GM12878 (cell line): ENCODE results near the gene TAF6. TPM values are rescaled to one million over a fixed set of nuclear protein-coding genes. Genes with fewer than 3 reads are reported as not detected.

Source experiments
- BRCA1 ChIP-seq: IDR thresholded peaks from 2 replicates; pipeline ENCODE4 v1.6.1; 2011; ENCODE audit warnings: low read depth, low read length, improper control_type of control experiment
- EP300 ChIP-seq, 2 experiments: fragments of 150-350 bp in 1 of 2; IDR thresholded peaks; 2 replicates each; pipeline ENCODE4 v1.6.1; 2011 to 2012; ENCODE audit warnings: low read depth in 2 of 2, low read length in 2 of 2, borderline replicate concordance in 1 of 2, improper control_type of control experiment in 1 of 2, inconsistent platforms in 1 of 2; ENCODE audit not compliant: control insufficient read depth in 1 of 2
- PML ChIP-seq: IDR thresholded peaks from 2 replicates; pipeline ENCODE4 v1.6.1; 2012; ENCODE audit warnings: low read length, inconsistent platforms
- PRDM15 ChIP-seq: fragments of 450-650 bp; formaldehyde crosslinking; IDR thresholded peaks from 2 replicates; pipeline ENCODE4 v1.4.0; 2020; ENCODE audit warnings: mild to moderate bottlenecking, moderate library complexity
- SIX5 ChIP-seq: IDR thresholded peaks from 2 replicates; pipeline ENCODE4 v1.6.1; 2011; ENCODE audit warnings: mild to moderate bottlenecking, low read depth, low read length, moderate library complexity; ENCODE audit not compliant: severe bottlenecking
- USF2 ChIP-seq: IDR thresholded peaks from 2 replicates; pipeline ENCODE4 v1.6.1; 2011; ENCODE audit warnings: low read depth, low read length, improper control_type of control experiment, borderline replicate concordance
- polyA plus RNA-seq, 11 experiments: library from polyadenylated mRNA; depleted of rRNA in 4 of 11; unstranded in 6 of 11; stranded (reverse) in 5 of 11; fragments of >200 nt; fragmentation: Nextera tagmentation in 4 of 11; fragmentation: Illumina TruSeq in 1 of 11; extraction: Ambion mirVana in 4 of 11; extraction: Trizol in 1 of 11; gene quantifications; 1 replicate in 1 of 11; 2 replicates in 10 of 11; pipeline versions ENCODE4 v1.2.1 to v1.2.3, GENCODE V29; 2011 to 2016; ENCODE audit warnings: inconsistent platforms in 2 of 11, missing spikeins in 2 of 11, low read depth in 1 of 11
- total RNA-seq, 4 experiments: library from RNA; depleted of rRNA in 3 of 4; stranded (reverse); fragments of >200 nt in 3 of 4; fragmentation: Illumina TruSeq in 1 of 4; extraction: Trizol in 1 of 4; gene quantifications; 2 replicates each; pipeline versions ENCODE4 v1.2.1 to v1.2.3, GENCODE V29; 2013 to 2021

The TAF6 gene
- total and polyA plus RNA-seq, 10 of the 15 experiments (the other 5 are each of a cell fraction or from before 2014, with no cell fraction given), result 0.27 to 42.6 (median 17.0) TPM

- no peak for TF ChIP-seq PRDM15
- TF ChIP-seq PML, result no peak
- TF ChIP-seq EP300 (IDR thresholded peaks at IDR 0.05; ENCODE audit: borderline replicate concordance in 1 of 2, control insufficient read depth in 1 of 2, low read depth in 2 of 2, low read length in 2 of 2), result no peak
- TF ChIP-seq USF2, result no peak
- no peak for TF ChIP-seq BRCA1
- no peak for TF ChIP-seq SIX5
These were observed 5.4 kb upstream of the TAF6 start (continued) for GRCh38 chr7:100124301-100125230.
